DMS53 treated with DMSO at 0.1 percent for 48 hours (cell line): ENCODE results near the gene REM1.

Source experiments
- DNase-seq: peaks from one replicate; lab custom pipeline; 2025; ENCODE audit not compliant: unreplicated experiment; lab: John Stamatoyannopoulos, UW

Gene REM1

GRCh38 chr20:31522731-31523130, 47.6 kb downstream of the REM1 start:
- no peak for DNase-seq

GRCh38 chr20:31523361-31524283, 48.5 kb downstream of the REM1 start:
- no peak for DNase-seq

GRCh38 chr20:31527266-31527665, 52.2 kb downstream of the REM1 start:
- DNase-seq, result no peak
